ENCODE results near the gene LMBRD2. TPM values are rescaled to one million over a fixed set of nuclear protein-coding genes. Genes with fewer than 3 reads are reported as not detected.

LMBRD2 gene
- total RNA-seq, 1 experiment from 2014 or later, result 5.6 TPM

GRCh38 chr5:36052538-36052937, 99.1 kb downstream of the LMBRD2 start:
- DNase-seq (ENCODE audit: low spot score) (no peak), ATAC-seq (no peak)
- TF ChIP-seq GRHL2 (CRISPR knock-in tag; IDR thresholded peaks at IDR 0.05; ENCODE audit: insufficient replicate concordance, severe bottlenecking) (no peak), IRF2 (CRISPR knock-in tag; IDR thresholded peaks at IDR 0.05; ENCODE audit: borderline replicate concordance, low read depth) (no peak), TCF7 (CRISPR knock-in tag; IDR thresholded peaks at IDR 0.05; ENCODE audit: low read depth) (no peak), AR (CRISPR knock-in tag; IDR thresholded peaks at IDR 0.05) (no peak), ARID4B (CRISPR knock-in tag; IDR thresholded peaks at IDR 0.05; ENCODE audit: borderline replicate concordance) (no peak), MLX (CRISPR knock-in tag; IDR thresholded peaks at IDR 0.05) (no peak), OVOL2 (CRISPR knock-in tag; IDR thresholded peaks at IDR 0.05; ENCODE audit: borderline replicate concordance) (no peak), PRRX2 (CRISPR knock-in tag; IDR thresholded peaks at IDR 0.05) (no peak)
- POLR2A ChIA-PET, result no interaction called here
- peaks cover 6% of the 10 kb centered on the region for H3K36me3 Mint-ChIP-seq
- no peak overlapping the region for H3K4me3 Mint-ChIP-seq
- CTCF ChIA-PET, result no interaction called here
- H3K9me3 Mint-ChIP-seq, result no peaks in the 10 kb centered on the region
- H3K27ac Mint-ChIP-seq, result no peak overlapping the region
- no peaks in the 10 kb centered on the region for H3K27me3 Mint-ChIP-seq (ENCODE audit: low read depth)
- no peaks in the 10 kb centered on the region for H3K4me1 Mint-ChIP-seq

- no peaks in the 10 kb centered on the region for H3K9me3 Mint-ChIP-seq
- H3K27me3 Mint-ChIP-seq (ENCODE audit: low read depth), result no peaks in the 10 kb centered on the region
- peaks cover 6% of the 10 kb centered on the region for H3K36me3 Mint-ChIP-seq
- H3K27ac Mint-ChIP-seq, result no peak overlapping the region
- ChIA-PET CTCF (no interaction called here), POLR2A (interaction anchor here (0.8 kb wide), 1 partner anchor 153 kb away, joined by 3 read pairs; no protein-coding TSS in a partner anchor)
- H3K4me1 Mint-ChIP-seq, result no peaks in the 10 kb centered on the region
- no peak for ATAC-seq
- TF ChIP-seq GABPB1 (CRISPR knock-in tag; IDR thresholded peaks at IDR 0.05), result no peak
- peak; percentile 99 for TF ChIP-seq HMGA2 (CRISPR knock-in tag; IDR thresholded peaks at IDR 0.05)
- no peak for TF ChIP-seq STAT6 (CRISPR knock-in tag; conservative IDR thresholded peaks at IDR 0.05; ENCODE audit: low read depth)
- no peak for TF ChIP-seq USF2 (CRISPR knock-in tag; IDR thresholded peaks at IDR 0.05)
- no peak for TF ChIP-seq ZNF317 (CRISPR knock-in tag; IDR thresholded peaks at IDR 0.05; ENCODE audit: borderline replicate concordance, low read depth)
- H3K4me3 Mint-ChIP-seq, result no peak overlapping the region
- DNase-seq (ENCODE audit: low spot score), result no peak
These were observed 101.7 kb downstream of the LMBRD2 start for GRCh38 chr5:36049949-36050348.

Small RNA genes within 50 kb of the gene (microRNA-seq; reads per million reads assigned to microRNA genes)
- gene MIR580 (ENCODE audit: borderline number of aligned reads), result not detected

Other genes with a start within 250 kb of the LMBRD2 start
- not detected in 3 replicates for gene CAPSL, start 213.3 kb downstream of the LMBRD2 start, total RNA-seq (2021)
- gene UGT3A1, start 160.5 kb downstream of the LMBRD2 start, total RNA-seq (2021), result 2.0 to 2.7 TPM (median 2.1 TPM) in 3 replicates
- 13.6 to 16.5 TPM (median 15.7 TPM) in 3 replicates for gene UGT3A2, start 85.0 kb downstream of the LMBRD2 start, total RNA-seq (2021)
- 64.2 to 68.0 TPM (median 66.4 TPM) in 3 replicates for gene SKP2, start 224 bp upstream of the LMBRD2 start, total RNA-seq (2021)
- gene NADK2, start 90.0 kb upstream of the LMBRD2 start, total RNA-seq (2021), result 11.7 to 18.2 TPM (median 17.0 TPM) in 3 replicates
- gene RANBP3L, start 150.0 kb upstream of the LMBRD2 start, total RNA-seq (2021), result not detected in 3 replicates

Data from WTC11 (cell line).